K562 (cell line): Measurements from ENCODE around the gene RDH13. TPM values are rescaled to one million over a fixed set of nuclear protein-coding genes. Genes with fewer than 3 reads are reported as not detected.

Experiments used
- BMI1 ChIP-seq: fragments of 150-350 bp; IDR thresholded peaks from 2 replicates; pipeline ENCODE4 v1.6.1; 2014; ENCODE audit warnings: low read length
- CBX1 ChIP-seq: sonication (generic); IDR thresholded peaks from 2 replicates; pipeline ENCODE4 v1.6.1; 2016; ENCODE audit warnings: antibody characterized with exemption, low read depth, mild to moderate bottlenecking
- CREBBP ChIP-seq: IDR thresholded peaks from one replicate; pipeline ENCODE4 v1.6.1; 2012; ENCODE audit warnings: low read depth, mild to moderate bottlenecking, control low read depth, inconsistent platforms, low read length
- ESRRA ChIP-seq: fragments of 450-650 bp; IDR thresholded peaks from 2 replicates; pipeline ENCODE4 v1.6.1; 2014; ENCODE audit warnings: low read depth, mild to moderate bottlenecking, moderate library complexity, borderline replicate concordance
- EWSR1 ChIP-seq: fragments of 450-650 bp; IDR thresholded peaks from 2 replicates; pipeline ENCODE4 v1.6.1; 2018; ENCODE audit warnings: borderline replicate concordance, mild to moderate bottlenecking, low read depth, moderate library complexity; ENCODE audit not compliant: partially characterized antibody
- FOXJ3 ChIP-seq: sonication (generic); formaldehyde crosslinking; IDR thresholded peaks from 2 replicates; pipeline ENCODE4 v1.4.0; 2020; ENCODE audit warnings: mild to moderate bottlenecking, missing genetic modification reagents
- GABPB2 ChIP-seq: fragments of 250-450 bp; sonication (Bioruptor Pico); conservative IDR thresholded peaks from 2 replicates; pipeline ENCODE4 v1.5.1; 2021; ENCODE audit warnings: mild to moderate bottlenecking
- KLF10 ChIP-seq: fragments of 250-450 bp; sonication (Bioruptor Pico); IDR thresholded peaks from 2 replicates; pipeline ENCODE4 v1.6.1; 2021; ENCODE audit warnings: matching md5 sums
- MXI1 ChIP-seq: IDR thresholded peaks from 2 replicates; pipeline ENCODE4 v1.6.1; 2011; ENCODE audit warnings: low read depth, mild to moderate bottlenecking, improper control_type of control experiment, low read length
- POLR2A ChIP-seq: fragments of 450-650 bp; conservative IDR thresholded peaks from 2 replicates; pipeline ENCODE4 v1.6.1; 2016
- RHOXF2B ChIP-seq: fragments of 250-450 bp; sonication (Bioruptor Pico); conservative IDR thresholded peaks from 2 replicates; pipeline ENCODE4 v1.5.1; 2021
- SMARCE1 ChIP-seq: fragments of 450-650 bp; IDR thresholded peaks from 2 replicates; pipeline ENCODE4 v1.7.1; 2016; ENCODE audit warnings: mild to moderate bottlenecking
- ZFP36 ChIP-seq: fragments of 150-350 bp; IDR thresholded peaks from 2 replicates; pipeline ENCODE4 v1.6.1; 2018; ENCODE audit warnings: low read length, low read depth; ENCODE audit not compliant: partially characterized antibody
- ZNF165 ChIP-seq: fragments of 250-450 bp; sonication (Bioruptor Pico); IDR thresholded peaks from 2 replicates; pipeline ENCODE4 v1.4.0; 2020; ENCODE audit warnings: borderline replicate concordance
- ZNF668 ChIP-seq: fragments of 250-450 bp; sonication (Bioruptor Pico); IDR thresholded peaks from 2 replicates; pipeline ENCODE4 v1.8.0; 2022; ENCODE audit warnings: mild to moderate bottlenecking, inconsistent platforms
- ZNF696 ChIP-seq: fragments of 250-450 bp; sonication (Bioruptor Pico); conservative IDR thresholded peaks from 2 replicates; pipeline ENCODE4 v1.4.0; 2020; ENCODE audit warnings: mild to moderate bottlenecking, moderate library complexity
- polyA plus RNA-seq, 8 experiments: library from polyadenylated mRNA; depleted of rRNA in 4 of 8; stranded (reverse) in 5 of 8; unstranded in 3 of 8; fragments of >200 nt; fragmentation: Nextera tagmentation in 2 of 8; fragmentation: Illumina TruSeq in 1 of 8; extraction: Ambion mirVana in 2 of 8; extraction: Trizol in 1 of 8; gene quantifications; 2 replicates each; pipeline versions ENCODE4 v1.2.1 to v1.2.3, GENCODE V29; 2011 to 2014; ENCODE audit warnings: inconsistent platforms in 1 of 8, missing spikeins in 1 of 8
- total RNA-seq, 7 experiments: library from RNA; depleted of rRNA in 6 of 7; stranded (reverse); fragments of >200 nt in 6 of 7; fragmentation: Illumina TruSeq in 2 of 7; extraction: Trizol in 2 of 7; gene quantifications; 2 replicates each; pipeline versions ENCODE4 v1.2.1 to v1.2.3, GENCODE V29; 2011 to 2021; ENCODE audit warnings: low replicate concordance in 1 of 7
- TF ChIP-seq, protein P1 (sequence below): IDR thresholded peaks from 3 replicates; pipeline ENCODE4 v1.6.1; 2011; ENCODE audit warnings: borderline replicate concordance, mild to moderate bottlenecking; ENCODE audit not compliant: insufficient read length, insufficient read depth
- TF ChIP-seq, protein P2 (sequence below): fragments of 450-650 bp; formaldehyde crosslinking; IDR thresholded peaks from 2 replicates; pipeline ENCODE4 v1.4.0; 2020; ENCODE audit warnings: mild to moderate bottlenecking, moderate library complexity
- TF ChIP-seq, protein P3 (sequence below): fragments of 450-650 bp; formaldehyde crosslinking; IDR thresholded peaks from 2 replicates; pipeline ENCODE4 v1.4.0; 2022; ENCODE audit warnings: missing genetic modification characterization
- TF ChIP-seq, protein P4 (sequence below): sonication (generic); formaldehyde crosslinking; IDR thresholded peaks from 2 replicates; pipeline ENCODE4 v1.8.0; 2022; ENCODE audit warnings: mild to moderate bottlenecking, low read depth, missing genetic modification reagents
- TF ChIP-seq, protein P5 (sequence below): IDR thresholded peaks from 2 replicates; pipeline ENCODE4 v1.6.1; 2011; ENCODE audit not compliant: insufficient read length; ENCODE audit errors: extremely low read depth
- TF ChIP-seq, protein P6 (sequence below): fragments of 450-650 bp; IDR thresholded peaks from 2 replicates; pipeline ENCODE4 v1.6.1; 2016
- TF ChIP-seq, protein P7 (sequence below): fragments of 250-450 bp; sonication (Bioruptor Pico); IDR thresholded peaks from 2 replicates; pipeline ENCODE4 v1.8.0; 2021; ENCODE audit warnings: mild to moderate bottlenecking, moderate library complexity

The RDH13 gene
- total and polyA plus RNA-seq, 9 of the 15 experiments (the other 6 are each of a cell fraction or from before 2014, with no cell fraction given), result 7.5 to 70.3 (median 39.5) TPM

DNA sequence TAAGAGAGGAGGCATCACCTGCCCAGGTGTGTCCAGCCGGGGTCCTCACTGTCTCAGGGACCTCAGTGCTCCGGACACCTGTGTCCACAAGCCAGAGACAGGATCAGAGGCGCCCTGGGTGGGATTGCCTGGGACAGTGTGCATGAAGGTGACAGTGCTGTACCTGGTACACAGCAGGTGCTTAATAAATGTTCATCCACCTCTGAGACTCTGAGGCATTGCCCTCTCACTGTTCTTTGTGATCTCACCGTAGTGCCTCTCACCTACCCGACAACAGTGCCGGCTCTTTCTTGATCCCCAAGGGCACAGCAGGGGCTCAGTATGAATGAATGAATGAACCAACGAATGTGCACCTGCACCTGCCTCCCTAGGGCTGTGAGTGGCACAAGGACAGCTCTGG is 9.2 kb downstream of the RDH13 start (continued):
- TF ChIP-seq, protein P1, sequence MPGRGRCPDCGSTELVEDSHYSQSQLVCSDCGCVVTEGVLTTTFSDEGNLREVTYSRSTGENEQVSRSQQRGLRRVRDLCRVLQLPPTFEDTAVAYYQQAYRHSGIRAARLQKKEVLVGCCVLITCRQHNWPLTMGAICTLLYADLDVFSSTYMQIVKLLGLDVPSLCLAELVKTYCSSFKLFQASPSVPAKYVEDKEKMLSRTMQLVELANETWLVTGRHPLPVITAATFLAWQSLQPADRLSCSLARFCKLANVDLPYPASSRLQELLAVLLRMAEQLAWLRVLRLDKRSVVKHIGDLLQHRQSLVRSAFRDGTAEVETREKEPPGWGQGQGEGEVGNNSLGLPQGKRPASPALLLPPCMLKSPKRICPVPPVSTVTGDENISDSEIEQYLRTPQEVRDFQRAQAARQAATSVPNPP, result no peak
- TF ChIP-seq FOXJ3 (no peak), ZNF696 (no peak), POLR2A (peak; percentile 48), EWSR1 (no peak), ZNF668 (no peak), ZFP36 (peak; percentile 4), ESRRA (no peak), GABPB2 (no peak), RHOXF2B (no peak), ZNF165 (CRISPR knock-in tag) (no peak), KLF10 (no peak), SMARCE1 (no peak), CREBBP (no peak), BMI1 (no peak), CBX1 (0 out of 2 replicates have a peak, but pooled peaks have one; percentile 16), MXI1 (no peak)
- TF ChIP-seq, protein P2, sequence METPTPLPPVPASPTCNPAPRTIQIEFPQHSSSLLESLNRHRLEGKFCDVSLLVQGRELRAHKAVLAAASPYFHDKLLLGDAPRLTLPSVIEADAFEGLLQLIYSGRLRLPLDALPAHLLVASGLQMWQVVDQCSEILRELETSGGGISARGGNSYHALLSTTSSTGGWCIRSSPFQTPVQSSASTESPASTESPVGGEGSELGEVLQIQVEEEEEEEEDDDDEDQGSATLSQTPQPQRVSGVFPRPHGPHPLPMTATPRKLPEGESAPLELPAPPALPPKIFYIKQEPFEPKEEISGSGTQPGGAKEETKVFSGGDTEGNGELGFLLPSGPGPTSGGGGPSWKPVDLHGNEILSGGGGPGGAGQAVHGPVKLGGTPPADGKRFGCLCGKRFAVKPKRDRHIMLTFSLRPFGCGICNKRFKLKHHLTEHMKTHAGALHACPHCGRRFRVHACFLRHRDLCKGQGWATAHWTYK (CRISPR knock-in tag), result no peak
- TF ChIP-seq, protein P3, sequence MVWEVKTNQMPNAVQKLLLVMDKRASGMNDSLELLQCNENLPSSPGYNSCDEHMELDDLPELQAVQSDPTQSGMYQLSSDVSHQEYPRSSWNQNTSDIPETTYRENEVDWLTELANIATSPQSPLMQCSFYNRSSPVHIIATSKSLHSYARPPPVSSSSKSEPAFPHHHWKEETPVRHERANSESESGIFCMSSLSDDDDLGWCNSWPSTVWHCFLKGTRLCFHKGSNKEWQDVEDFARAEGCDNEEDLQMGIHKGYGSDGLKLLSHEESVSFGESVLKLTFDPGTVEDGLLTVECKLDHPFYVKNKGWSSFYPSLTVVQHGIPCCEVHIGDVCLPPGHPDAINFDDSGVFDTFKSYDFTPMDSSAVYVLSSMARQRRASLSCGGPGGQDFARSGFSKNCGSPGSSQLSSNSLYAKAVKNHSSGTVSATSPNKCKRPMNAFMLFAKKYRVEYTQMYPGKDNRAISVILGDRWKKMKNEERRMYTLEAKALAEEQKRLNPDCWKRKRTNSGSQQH (CRISPR knock-in tag), result no peak
- TF ChIP-seq, protein P4, sequence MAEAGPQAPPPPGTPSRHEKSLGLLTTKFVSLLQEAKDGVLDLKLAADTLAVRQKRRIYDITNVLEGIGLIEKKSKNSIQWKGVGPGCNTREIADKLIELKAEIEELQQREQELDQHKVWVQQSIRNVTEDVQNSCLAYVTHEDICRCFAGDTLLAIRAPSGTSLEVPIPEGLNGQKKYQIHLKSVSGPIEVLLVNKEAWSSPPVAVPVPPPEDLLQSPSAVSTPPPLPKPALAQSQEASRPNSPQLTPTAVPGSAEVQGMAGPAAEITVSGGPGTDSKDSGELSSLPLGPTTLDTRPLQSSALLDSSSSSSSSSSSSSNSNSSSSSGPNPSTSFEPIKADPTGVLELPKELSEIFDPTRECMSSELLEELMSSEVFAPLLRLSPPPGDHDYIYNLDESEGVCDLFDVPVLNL (CRISPR knock-in tag), result no peak
- TF ChIP-seq, protein P5, sequence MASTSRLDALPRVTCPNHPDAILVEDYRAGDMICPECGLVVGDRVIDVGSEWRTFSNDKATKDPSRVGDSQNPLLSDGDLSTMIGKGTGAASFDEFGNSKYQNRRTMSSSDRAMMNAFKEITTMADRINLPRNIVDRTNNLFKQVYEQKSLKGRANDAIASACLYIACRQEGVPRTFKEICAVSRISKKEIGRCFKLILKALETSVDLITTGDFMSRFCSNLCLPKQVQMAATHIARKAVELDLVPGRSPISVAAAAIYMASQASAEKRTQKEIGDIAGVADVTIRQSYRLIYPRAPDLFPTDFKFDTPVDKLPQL, result no peak
- TF ChIP-seq, protein P6, sequence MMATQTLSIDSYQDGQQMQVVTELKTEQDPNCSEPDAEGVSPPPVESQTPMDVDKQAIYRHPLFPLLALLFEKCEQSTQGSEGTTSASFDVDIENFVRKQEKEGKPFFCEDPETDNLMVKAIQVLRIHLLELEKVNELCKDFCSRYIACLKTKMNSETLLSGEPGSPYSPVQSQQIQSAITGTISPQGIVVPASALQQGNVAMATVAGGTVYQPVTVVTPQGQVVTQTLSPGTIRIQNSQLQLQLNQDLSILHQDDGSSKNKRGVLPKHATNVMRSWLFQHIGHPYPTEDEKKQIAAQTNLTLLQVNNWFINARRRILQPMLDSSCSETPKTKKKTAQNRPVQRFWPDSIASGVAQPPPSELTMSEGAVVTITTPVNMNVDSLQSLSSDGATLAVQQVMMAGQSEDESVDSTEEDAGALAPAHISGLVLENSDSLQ, result no peak
- TF ChIP-seq, protein P7, sequence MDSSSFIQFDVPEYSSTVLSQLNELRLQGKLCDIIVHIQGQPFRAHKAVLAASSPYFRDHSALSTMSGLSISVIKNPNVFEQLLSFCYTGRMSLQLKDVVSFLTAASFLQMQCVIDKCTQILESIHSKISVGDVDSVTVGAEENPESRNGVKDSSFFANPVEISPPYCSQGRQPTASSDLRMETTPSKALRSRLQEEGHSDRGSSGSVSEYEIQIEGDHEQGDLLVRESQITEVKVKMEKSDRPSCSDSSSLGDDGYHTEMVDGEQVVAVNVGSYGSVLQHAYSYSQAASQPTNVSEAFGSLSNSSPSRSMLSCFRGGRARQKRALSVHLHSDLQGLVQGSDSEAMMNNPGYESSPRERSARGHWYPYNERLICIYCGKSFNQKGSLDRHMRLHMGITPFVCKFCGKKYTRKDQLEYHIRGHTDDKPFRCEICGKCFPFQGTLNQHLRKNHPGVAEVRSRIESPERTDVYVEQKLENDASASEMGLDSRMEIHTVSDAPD (CRISPR knock-in tag), result no peak
